Right lobe of liver (tissue), 6 donors: ENCODE data around the gene ZNF628. TPM values are rescaled to one million over a fixed set of nuclear protein-coding genes. Genes with fewer than 3 reads are reported as not detected.
A peak's percentile ranks its signal among the peaks of the same experiment; 100 is the strongest.

Source experiments
- ATAC-seq, 4 donors: fragments of 200-7000 bp; cut with Tn5 transposase; one replicate each; pipeline ENCODE4 v1.9.1; 2020; ENCODE audit warnings: mild to moderate bottlenecking in 4 of 4, moderate library complexity in 4 of 4
- DNase-seq, 3 donors: peaks; one replicate each; pipeline ENCODE4 v3.0.0-alpha.2; 2020
- H3K27ac ChIP-seq, 3 donors: fragments of 200-600 bp; one replicate each; pipeline ENCODE4 v1.8.0; 2022
- H3K27me3 ChIP-seq, 2 donors: fragments of 200-600 bp; one replicate each; pipeline ENCODE4 v1.8.0; 2022
- H3K36me3 ChIP-seq, 4 donors: fragments of 200-600 bp; sonication (generic) in 1 of 4; one replicate each; pipeline versions ENCODE4 v1.5.1 to v1.8.0; 2017 to 2022; ENCODE audit warnings: control low read depth in 1 of 4
- H3K4me1 ChIP-seq, 4 donors: fragments of 200-600 bp; sonication (generic) in 1 of 4; one replicate each; pipeline versions ENCODE4 v1.5.1 to v1.8.0; 2017 to 2022; ENCODE audit warnings: control low read depth in 1 of 4
- H3K4me3 ChIP-seq, 3 donors: fragments of 200-600 bp; one replicate each; pipeline ENCODE4 v1.8.0; 2022
- H3K9me3 ChIP-seq, 4 donors: fragments of 200-600 bp; sonication (generic) in 1 of 4; one replicate each; pipeline versions ENCODE4 v1.5.1 to v1.8.0; 2017 to 2022; ENCODE audit warnings: control low read depth in 1 of 4
- CTCF ChIP-seq, 4 donors: fragments of 200-600 bp in 3 of 4; fragments of 450-650 bp in 1 of 4; IDR thresholded peaks; one replicate each; pipeline versions ENCODE4 v1.5.1 to v1.8.0; 2016 to 2022; ENCODE audit warnings: antibody characterized with exemption in 4 of 4, mild to moderate bottlenecking in 2 of 4
- POLR2A ChIP-seq: fragments of 450-650 bp; IDR thresholded peaks from one replicate; pipeline ENCODE4 v1.6.1; 2017; ENCODE audit warnings: antibody characterized with exemption, mild to moderate bottlenecking
- WGBS: methylation state at CpG from one replicate; pipeline ENCODE4 v1.1.6; 2018; ENCODE audit warnings: low coverage, low lambda C conversion rate; ENCODE audit not compliant: insufficient coverage; ENCODE audit errors: missing lambda C conversion rate; 5-methylcytosine and 5-hydroxymethylcytosine counted together
- intact Hi-C, 2 donors: fragments of 100-400 bp; cut with DNase I; formaldehyde crosslinking; loops; one replicate each; pipeline versions ENCODE4 v1.11.2 to v1.14.1; 2022
- total RNA-seq, 6 experiments: library from RNA; depleted of rRNA in 2 of 6; stranded (reverse); fragments of >200 nt in 2 of 6; fragmentation: NEBNext Ultra II Directional in 3 of 6; extraction: Animal tissue kit (Norgen Biotek cat#: 25700) in 3 of 6; gene quantifications; one replicate each; pipeline versions ENCODE4 v1.1.0 to v1.2.4, GENCODE V29; 2016 to 2023
- donor health status: DM: no; HTN: yes; CAD: no.
- donor health status: DM: no; HTN: no; CAD: no.
- donor health status: DM: no; HTN: no; CAD: no.
- donor health status: DM: no; HTN: yes; CAD: no.
- donor health status: DM: no; HTN: yes; CAD: no.

ZNF628 gene
- total RNA-seq, 6 experiments from 2014 or later, result 3.4 to 9.2 (median 4.4) TPM

GRCh38 chr19:55472463-55472862 is 4.0 kb upstream of the ZNF628 start:
- Histone ChIP-seq H3K27me3 (no peaks in the 10 kb centered on the region), H3K4me3 (no peak overlapping the region), H3K9me3 (no peaks in the 10 kb centered on the region), H3K4me1 (peaks cover 0 to 19% (median 5%) of the 10 kb centered on the region in 4 donors), H3K27ac (no peak overlapping the region), H3K36me3 (no peaks in the 10 kb centered on the region)
- intact Hi-C loops, result no loop called here
- 84% methylated on average over 5 of the region's 8 CpGs for WGBS
- peak in 1 of 3 donors; percentile 13 for DNase-seq
- no peak for TF ChIP-seq CTCF (IDR thresholded peaks at IDR 0.05)
- no peak for TF ChIP-seq POLR2A
- no peak for ATAC-seq

- ATAC-seq, result no peak
- WGBS, result 96% methylated on average over 5 of the region's 16 CpGs
Observed at GRCh38 chr19:55473225-55474012, 3.0 kb upstream of the ZNF628 start.

GRCh38 chr19:55474269-55475265 is 1.9 kb upstream of the ZNF628 start:
- DNase-seq (no peak), ATAC-seq (no peak)
- H3K4me1 ChIP-seq, result peaks cover 0 to 17% (median 4%) of the 10 kb centered on the region in 4 donors
- no peak overlapping the region for H3K4me3 ChIP-seq
- intact Hi-C loops, result no loop called here
- WGBS, result 85% methylated on average over 5 of the region's 19 CpGs
- no peaks in the 10 kb centered on the region for H3K9me3 ChIP-seq
- H3K27me3 ChIP-seq, result no peaks in the 10 kb centered on the region
- TF ChIP-seq CTCF (IDR thresholded peaks at IDR 0.05) (no peak), POLR2A (no peak)
- H3K27ac ChIP-seq, result no peak overlapping the region
- no peaks in the 10 kb centered on the region for H3K36me3 ChIP-seq

More at GRCh38 chr19:55473225-55474012, 3.0 kb upstream of the ZNF628 start:
- TF ChIP-seq POLR2A (no peak), CTCF (IDR thresholded peaks at IDR 0.05) (no peak)
- DNase-seq, result peak in 1 of 3 donors; percentile 18
- intact Hi-C loops, result no loop called here
- Histone ChIP-seq H3K36me3 (no peaks in the 10 kb centered on the region), H3K4me3 (no peak overlapping the region), H3K4me1 (peaks cover 0 to 17% (median 4%) of the 10 kb centered on the region in 4 donors), H3K27me3 (no peaks in the 10 kb centered on the region), H3K27ac (no peak overlapping the region), H3K9me3 (no peaks in the 10 kb centered on the region)

- TF ChIP-seq CTCF (IDR thresholded peaks at IDR 0.05) (no peak), POLR2A (no peak)
- WGBS, result 64% methylated on average over 6 of the region's 13 CpGs
- no peaks in the 10 kb centered on the region for H3K27me3 ChIP-seq
- intact Hi-C loops, result no loop called here
- DNase-seq (no peak), ATAC-seq (no peak)
- H3K9me3 ChIP-seq, result no peaks in the 10 kb centered on the region
- no peak overlapping the region for H3K4me3 ChIP-seq
- peaks cover 0 to 17% (median 4%) of the 10 kb centered on the region in 4 donors for H3K4me1 ChIP-seq
- no peak overlapping the region for H3K27ac ChIP-seq
- H3K36me3 ChIP-seq, result peaks cover 0 to 6% (median 0%) of the 10 kb centered on the region in 4 donors
Observed at GRCh38 chr19:55477905-55478304, 1.5 kb downstream of the ZNF628 start.
